Measurements from ENCODE around the gene PHYHD1. TPM values are rescaled to one million over a fixed set of nuclear protein-coding genes. Genes with fewer than 3 reads are reported as not detected.

PHYHD1 gene
- total and polyA plus RNA-seq, 2 of the 13 experiments (the other 11 are each of a cell fraction or from before 2014, with no cell fraction given), result 10.6 to 25.3 TPM

GRCh38 chr9:128917151-128917849, 3.5 kb upstream of the PHYHD1 start (continued):
- TF ChIP-seq, protein P1, sequence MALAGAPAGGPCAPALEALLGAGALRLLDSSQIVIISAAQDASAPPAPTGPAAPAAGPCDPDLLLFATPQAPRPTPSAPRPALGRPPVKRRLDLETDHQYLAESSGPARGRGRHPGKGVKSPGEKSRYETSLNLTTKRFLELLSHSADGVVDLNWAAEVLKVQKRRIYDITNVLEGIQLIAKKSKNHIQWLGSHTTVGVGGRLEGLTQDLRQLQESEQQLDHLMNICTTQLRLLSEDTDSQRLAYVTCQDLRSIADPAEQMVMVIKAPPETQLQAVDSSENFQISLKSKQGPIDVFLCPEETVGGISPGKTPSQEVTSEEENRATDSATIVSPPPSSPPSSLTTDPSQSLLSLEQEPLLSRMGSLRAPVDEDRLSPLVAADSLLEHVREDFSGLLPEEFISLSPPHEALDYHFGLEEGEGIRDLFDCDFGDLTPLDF (CRISPR knock-in tag; IDR thresholded peaks at IDR 0.05), result no peak
- peak; percentile 61; the same call in 1 of the 2 replicates for TF ChIP-seq ESRRA (CRISPR knock-in tag; IDR thresholded peaks at IDR 0.05; ENCODE audit: low read depth)
- TF ChIP-seq ZNF703 (CRISPR knock-in tag; IDR thresholded peaks at IDR 0.05; ENCODE audit: borderline replicate concordance), result no peak
- TF ChIP-seq, protein P2, sequence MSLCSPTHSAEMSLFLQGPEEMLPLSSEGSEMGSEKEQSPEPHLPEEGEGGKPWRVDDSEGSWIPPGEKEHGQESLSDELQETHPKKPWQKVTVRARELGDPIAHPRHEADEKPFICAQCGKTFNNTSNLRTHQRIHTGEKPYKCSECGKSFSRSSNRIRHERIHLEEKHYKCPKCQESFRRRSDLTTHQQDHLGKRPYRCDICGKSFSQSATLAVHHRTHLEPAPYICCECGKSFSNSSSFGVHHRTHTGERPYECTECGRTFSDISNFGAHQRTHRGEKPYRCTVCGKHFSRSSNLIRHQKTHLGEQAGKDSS (CRISPR knock-in tag; IDR thresholded peaks at IDR 0.05; ENCODE audit: borderline replicate concordance, low read depth), result peak; percentile 61; the same call in 1 of the 2 replicates
- TF ChIP-seq NFE2L2 (IDR thresholded peaks at IDR 0.05; ENCODE audit: low read length), result no peak
- peak; percentile 43; the same call in 1 of the 2 replicates for TF ChIP-seq HNF4G (IDR thresholded peaks at IDR 0.05; ENCODE audit: borderline replicate concordance, low read depth, low read length)
- TF ChIP-seq HNF4G (CRISPR knock-in tag; IDR thresholded peaks at IDR 0.05; ENCODE audit: borderline replicate concordance, low read depth), result no peak; the same call in 1 of the 2 replicates
- TF ChIP-seq, protein P3, sequence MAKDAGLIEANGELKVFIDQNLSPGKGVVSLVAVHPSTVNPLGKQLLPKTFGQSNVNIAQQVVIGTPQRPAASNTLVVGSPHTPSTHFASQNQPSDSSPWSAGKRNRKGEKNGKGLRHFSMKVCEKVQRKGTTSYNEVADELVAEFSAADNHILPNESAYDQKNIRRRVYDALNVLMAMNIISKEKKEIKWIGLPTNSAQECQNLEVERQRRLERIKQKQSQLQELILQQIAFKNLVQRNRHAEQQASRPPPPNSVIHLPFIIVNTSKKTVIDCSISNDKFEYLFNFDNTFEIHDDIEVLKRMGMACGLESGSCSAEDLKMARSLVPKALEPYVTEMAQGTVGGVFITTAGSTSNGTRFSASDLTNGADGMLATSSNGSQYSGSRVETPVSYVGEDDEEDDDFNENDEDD (CRISPR knock-in tag; IDR thresholded peaks at IDR 0.05; ENCODE audit: borderline replicate concordance), result peak; percentile 86; the same call in 1 of the 2 replicates
- TF ChIP-seq ZNF709 (CRISPR knock-in tag; IDR thresholded peaks at IDR 0.05), result peak; percentile 42; the same call in 1 of the 2 replicates
- no peak for TF ChIP-seq NFIB (CRISPR knock-in tag; IDR thresholded peaks at IDR 0.05; ENCODE audit: borderline replicate concordance)
- peak; percentile 53; the same call in 1 of the 2 replicates for TF ChIP-seq ZFP90 (CRISPR knock-in tag; IDR thresholded peaks at IDR 0.05; ENCODE audit: borderline replicate concordance)
- TF ChIP-seq ZNF224 (CRISPR knock-in tag; IDR thresholded peaks at IDR 0.05), result peak; percentile 74; the same call in 1 of the 2 replicates
- no peak for TF ChIP-seq FOXM1 (CRISPR knock-in tag; IDR thresholded peaks at IDR 0.05)
- no peak for TF ChIP-seq E2F2 (CRISPR knock-in tag; IDR thresholded peaks at IDR 0.05; ENCODE audit: borderline replicate concordance)
- TF ChIP-seq HCFC1 (IDR thresholded peaks at IDR 0.05; ENCODE audit: low read depth, low read length), result no peak
- TF ChIP-seq ELF1 (CRISPR knock-in tag; IDR thresholded peaks at IDR 0.05), result 0 out of 2 replicates have a peak, but pooled peaks have one; percentile 34
- no peak for TF ChIP-seq SOX6 (IDR thresholded peaks at IDR 0.05)
- TF ChIP-seq SOX6 (CRISPR knock-in tag; IDR thresholded peaks at IDR 0.05), result peak; percentile 77
- TF ChIP-seq, protein P4, sequence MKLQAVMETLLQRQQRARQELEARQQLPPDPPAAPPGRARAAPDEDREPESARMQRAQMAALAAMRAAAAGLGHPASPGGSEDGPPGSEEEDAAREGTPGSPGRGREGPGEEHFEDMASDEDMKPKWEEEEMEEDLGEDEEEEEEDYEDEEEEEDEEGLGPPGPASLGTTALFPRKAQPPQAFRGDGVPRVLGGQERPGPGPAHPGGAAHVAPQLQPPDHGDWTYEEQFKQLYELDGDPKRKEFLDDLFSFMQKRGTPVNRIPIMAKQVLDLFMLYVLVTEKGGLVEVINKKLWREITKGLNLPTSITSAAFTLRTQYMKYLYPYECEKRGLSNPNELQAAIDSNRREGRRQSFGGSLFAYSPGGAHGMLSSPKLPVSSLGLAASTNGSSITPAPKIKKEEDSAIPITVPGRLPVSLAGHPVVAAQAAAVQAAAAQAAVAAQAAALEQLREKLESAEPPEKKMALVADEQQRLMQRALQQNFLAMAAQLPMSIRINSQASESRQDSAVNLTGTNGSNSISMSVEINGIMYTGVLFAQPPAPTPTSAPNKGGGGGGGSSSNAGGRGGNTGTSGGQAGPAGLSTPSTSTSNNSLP (IDR thresholded peaks at IDR 0.05; ENCODE audit: low read depth, low read length), result no peak
- peak; percentile 58; the same call in 1 of the 2 replicates for TF ChIP-seq ZBTB7A (CRISPR knock-in tag; IDR thresholded peaks at IDR 0.05)
- no peak for TF ChIP-seq ZNF101 (CRISPR knock-in tag; IDR thresholded peaks at IDR 0.05; ENCODE audit: borderline replicate concordance, low read depth)
- TF ChIP-seq ZNF562 (CRISPR knock-in tag; IDR thresholded peaks at IDR 0.05; ENCODE audit: borderline replicate concordance), result 0 out of 2 replicates have a peak, but pooled peaks have one; percentile 22
- TF ChIP-seq ZNF253 (CRISPR knock-in tag; IDR thresholded peaks at IDR 0.05; ENCODE audit: borderline replicate concordance), result peak; percentile 75; the same call in 1 of the 2 replicates
- TF ChIP-seq ZSCAN31 (CRISPR knock-in tag; IDR thresholded peaks at IDR 0.05; ENCODE audit: low read depth), result 0 out of 2 replicates have a peak, but pooled peaks have one; percentile 49
